Ramos (cell line): ENCODE data around the gene LRRC74B.
"Not testable (repeated sequence)": the region's sequence is repeated elsewhere in the genome, so short reads cannot be mapped to it uniquely, and the experiment has no call there.

Source experiments
- in situ Hi-C: fragments of 300-500 bp; cut with MboI; formaldehyde crosslinking; loops from one replicate; pipeline ENCODE4 v1.14.3; 2022; ENCODE audit warnings: low sequenced_read_pairs; ENCODE audit not compliant: unreplicated experiment

Gene LRRC74B

DNA sequence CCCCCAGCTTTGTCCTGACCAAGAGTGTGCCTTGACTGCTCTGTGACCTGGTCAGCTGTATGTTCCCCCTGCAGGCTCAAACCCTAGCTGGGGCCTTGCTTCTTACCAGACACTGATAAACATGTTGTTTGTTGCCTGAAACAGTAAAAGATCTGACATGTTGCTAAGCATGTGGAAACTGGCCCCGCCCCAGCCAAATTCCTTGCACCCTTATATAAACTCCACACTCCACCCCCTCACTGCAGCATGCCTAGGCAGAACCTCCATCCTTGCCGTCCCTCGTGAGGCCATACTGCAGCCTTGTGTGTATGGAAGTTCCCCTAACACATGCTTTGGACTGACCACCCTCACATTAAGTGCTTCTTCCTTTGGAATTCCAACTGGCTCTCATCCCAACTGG, 27.3 kb downstream of the LRRC74B start:
- in situ Hi-C loops = no loop called here

DNA sequence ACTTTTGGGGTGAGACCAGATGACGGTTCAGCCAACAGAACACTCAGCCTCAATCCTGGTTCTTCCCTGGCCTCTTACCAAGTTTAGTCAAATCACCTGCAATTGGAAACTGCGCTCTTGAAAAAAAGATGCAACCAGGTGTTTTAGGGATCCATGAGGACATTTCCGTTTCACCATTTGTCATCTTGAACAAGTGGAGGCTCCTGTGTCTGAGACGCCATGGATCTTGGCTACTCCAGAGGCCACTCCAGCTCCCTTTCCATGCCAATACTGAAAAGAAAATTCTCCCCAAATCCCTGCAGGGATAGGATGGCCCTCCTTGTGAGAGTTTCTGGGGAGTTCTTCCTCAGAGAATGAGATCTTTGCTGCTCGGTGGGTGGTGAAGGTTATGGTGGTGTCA, 27.7 kb downstream of the LRRC74B start:
- in situ Hi-C loops = no loop called here

DNA sequence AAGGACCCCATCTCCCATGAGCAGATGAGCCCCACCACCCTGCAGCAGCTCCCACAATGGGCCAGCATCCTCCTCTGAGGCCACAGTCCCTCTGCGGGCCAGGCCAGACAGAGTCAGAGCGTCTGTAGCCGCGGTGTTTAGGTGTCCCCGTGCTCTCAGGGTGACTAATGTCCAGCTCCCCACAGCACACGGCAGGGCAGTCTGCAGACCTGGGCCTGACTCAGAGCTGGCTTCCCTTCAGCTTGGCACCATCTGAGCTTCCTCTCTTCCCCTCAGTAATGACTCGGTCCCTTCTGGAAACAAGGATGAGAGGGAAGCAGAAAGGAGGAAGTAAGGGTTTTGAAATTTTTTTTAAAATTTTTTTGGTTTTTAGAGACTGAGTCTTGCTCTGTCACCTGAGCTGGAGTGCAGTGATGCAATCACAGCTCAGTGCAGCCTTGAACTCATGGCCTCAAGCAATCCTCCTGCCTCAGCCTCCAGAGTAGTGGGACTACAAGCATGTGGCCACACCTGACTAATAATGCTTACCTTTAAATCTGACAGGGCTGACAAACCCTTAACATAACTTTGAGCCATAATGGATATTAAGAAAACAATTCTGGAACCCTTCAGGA, 28.5 kb downstream of the LRRC74B start:
- in situ Hi-C loops = no loop called here

DNA sequence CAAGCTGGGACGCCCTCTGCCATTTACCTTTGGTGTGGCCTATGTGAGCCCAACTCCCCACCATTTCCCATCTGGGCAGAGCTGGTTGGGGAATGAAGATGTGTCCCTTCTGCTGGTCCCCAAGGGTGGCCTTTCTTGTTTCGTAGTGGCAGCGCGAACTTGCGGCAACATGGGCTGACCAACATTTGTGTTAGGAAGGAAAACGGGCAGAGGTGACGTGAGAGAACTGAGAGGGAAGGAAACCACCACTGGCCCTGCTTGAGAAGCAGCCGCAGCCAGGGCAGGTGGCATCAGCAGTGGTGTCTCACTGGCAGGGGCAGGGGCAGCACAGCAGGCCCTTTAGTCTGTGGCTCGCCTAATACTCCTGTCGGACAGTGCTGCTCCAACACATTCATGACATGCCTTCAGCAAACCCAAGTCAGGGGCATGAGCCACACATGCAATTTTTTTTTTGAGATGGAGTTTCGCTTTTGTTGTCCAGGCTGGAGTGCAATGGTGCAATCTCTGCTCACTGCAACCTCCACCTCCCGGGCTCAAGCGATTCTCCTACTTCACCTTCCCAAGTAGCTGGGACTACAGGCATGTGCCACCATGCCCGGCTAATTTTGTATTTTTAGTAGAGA, 29.9 kb downstream of the LRRC74B start:
- in situ Hi-C loops = no loop called here

DNA sequence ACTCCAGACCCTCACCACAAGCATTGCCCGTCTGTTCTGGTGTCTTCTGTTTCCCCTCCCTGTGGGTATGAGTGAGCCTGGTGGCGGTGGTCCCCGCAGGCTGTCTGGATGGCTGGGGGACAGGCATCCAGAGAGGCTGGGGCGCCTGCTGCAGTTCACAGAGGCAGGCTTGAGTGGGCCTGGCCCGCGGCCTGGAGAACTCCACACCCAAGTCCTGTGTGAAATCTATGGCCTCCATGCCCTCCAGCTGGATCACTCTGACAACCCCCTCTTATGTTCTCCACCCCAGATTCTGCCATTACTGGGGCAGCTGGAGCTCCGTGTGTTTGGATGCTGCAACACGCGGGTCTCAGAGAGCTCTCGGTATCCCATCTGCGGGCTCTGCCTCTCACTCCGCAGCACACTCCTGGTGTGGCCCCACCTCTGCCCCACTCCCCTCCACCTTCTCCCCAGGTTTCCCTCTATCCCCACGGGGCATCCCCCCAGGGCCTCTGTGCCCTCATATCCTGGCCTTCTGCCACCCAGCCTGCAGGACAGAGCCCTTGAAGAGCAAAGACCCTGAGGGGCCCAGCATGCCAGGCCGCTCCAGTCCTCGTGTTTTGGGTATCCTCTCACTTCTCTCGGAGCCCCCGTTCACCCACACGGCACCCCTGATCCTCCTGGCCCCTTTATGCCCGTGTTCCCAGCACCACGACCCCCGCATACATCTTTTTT, 31.3 kb downstream of the LRRC74B start:
- in situ Hi-C loops = no loop called here

DNA sequence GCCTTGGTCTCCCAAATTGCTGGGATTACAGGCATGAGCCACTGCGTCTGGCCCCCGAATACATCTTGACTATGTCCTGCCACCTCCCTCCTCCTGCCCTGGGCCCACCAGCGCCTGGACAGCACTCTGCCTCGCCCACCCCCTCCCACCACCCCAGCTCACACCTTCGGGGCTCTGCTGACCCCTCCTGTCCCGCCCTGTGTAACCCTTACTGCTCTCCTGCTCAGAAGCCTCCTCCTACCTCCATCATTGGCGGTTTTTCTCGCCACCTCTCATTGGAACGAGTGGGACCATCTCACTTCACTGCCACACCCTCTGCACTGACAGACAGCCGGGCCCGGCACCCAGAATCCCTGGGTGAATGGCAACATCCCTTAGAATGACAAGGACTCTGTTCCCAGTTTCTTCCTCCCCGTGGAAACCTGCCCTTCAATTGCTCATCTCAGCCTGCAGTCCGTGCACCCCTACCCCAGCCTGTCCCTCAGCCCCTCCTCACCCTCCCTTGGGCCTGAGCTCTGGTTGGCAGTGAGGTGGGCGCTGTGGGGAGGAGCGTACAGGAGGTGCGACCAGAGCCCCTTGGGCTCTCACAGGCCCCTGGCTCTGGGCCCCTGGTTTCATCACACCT, 32.2 kb downstream of the LRRC74B start:
- in situ Hi-C loops = no loop called here

DNA sequence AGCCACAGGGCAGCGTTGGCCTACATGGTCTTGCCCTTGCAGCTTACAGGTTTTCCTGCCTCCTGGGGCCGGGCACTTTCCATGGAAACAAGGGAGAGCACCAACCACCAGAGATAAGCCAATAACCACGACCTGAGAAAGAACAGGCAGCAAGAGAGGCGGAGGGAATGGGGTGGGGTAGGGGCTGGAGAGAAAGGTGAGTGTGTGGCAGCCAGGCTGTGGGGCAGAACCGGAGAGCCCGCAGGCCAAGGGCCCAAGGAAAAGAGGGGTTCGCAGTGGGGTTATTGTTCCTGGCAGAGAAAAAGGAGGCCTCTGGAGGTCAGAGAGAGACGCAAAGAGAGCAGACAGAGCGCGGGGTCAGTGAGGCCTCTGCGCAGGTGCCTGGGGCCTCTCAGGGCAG, 33.2 kb downstream of the LRRC74B start:
- in situ Hi-C loops = no loop called here

DNA sequence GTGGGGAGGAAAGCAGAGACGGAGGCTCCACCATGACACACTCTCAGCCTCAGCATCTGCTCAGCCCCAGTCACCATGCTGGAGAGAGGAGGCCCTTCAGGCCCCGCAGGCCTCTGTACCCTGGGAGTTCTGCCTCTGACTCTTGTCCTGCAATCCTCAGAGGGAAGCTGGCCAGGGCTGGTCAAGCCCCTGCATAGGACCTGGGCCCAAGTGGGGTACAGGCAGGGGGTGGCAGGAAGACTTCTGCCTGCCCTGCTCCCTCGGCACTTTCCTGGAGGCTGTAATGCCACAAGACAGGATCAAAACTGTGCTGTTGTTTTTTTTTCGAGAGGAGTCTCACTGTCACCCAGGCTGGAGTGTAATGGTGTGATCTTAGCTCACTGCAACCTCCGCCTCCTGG, 33.7 kb downstream of the LRRC74B start:
- in situ Hi-C loops = no loop called here

DNA sequence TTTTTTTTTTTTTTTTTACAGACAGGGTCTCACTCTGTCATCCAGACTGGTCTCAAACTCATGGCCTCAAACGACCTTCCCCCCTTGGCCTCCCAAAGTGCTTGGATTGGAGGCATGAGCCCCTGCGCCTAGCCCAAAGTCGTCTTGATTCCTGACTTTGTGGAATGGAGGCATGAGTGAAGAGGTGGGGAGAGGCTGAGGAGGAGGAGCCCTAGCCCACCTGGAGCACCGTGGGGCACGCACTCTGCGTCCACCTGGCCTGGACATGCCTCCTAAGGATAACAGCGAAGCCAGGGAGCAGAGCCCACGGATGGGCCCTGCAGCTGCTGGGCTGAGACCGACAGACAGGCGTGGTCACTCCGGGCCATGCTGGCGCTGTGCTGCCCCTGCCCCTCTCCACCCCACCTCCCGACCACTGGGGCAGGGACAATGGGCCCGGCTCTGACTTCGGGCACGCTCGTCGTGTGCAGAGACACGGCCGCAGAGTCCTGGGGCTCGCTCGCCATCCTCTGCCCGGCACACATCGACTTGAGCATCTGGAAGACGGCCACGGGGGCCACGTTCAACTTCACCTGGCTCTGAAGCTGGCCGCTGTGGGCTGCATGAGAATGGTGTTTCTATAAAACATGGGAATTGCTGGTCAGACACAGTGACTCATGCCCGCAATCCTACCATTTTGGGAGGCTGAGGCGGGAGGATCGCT, 34.8 kb downstream of the LRRC74B start:
- in situ Hi-C loops = no loop called here

DNA sequence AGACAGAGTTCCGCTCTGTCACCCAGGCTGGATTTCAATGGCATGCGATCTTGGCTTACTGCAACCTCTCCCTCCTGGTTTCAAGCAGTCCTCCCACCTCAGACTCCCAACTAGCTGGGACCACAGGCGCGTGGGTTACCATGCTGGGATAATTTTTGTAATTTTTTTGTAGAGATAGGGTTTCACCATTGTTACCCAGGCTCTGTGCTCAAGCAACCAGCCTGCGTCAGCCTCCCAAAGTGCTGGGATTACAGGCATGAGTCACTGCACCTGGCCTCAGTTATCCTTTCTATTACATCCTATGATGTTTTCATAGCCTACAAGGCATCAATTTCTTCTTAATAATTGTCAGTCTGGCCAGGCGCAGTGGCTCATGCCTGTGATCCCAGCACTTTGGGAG, 36.5 kb downstream of the LRRC74B start:
- in situ Hi-C loops = no loop called here

DNA sequence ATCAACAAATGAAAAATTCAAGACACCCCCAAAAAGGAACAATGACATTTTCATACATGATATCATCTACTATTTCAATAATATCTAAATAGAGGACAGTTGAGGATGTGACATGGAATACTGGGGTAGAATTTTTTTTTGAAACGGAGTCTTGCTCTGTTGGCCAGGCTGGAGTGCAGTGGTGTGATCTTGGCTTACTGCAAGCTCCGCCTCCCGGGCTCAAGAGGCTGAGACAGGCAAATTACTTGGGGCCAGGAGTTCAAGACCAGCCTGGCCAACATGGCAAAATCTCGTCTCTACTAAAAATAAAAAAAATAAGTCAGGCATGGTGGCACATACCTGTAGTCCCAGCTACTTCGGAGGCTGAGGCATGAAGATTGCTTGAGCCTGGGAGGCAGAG, 41.4 kb downstream of the LRRC74B start:
- in situ Hi-C loops = no loop called here

DNA sequence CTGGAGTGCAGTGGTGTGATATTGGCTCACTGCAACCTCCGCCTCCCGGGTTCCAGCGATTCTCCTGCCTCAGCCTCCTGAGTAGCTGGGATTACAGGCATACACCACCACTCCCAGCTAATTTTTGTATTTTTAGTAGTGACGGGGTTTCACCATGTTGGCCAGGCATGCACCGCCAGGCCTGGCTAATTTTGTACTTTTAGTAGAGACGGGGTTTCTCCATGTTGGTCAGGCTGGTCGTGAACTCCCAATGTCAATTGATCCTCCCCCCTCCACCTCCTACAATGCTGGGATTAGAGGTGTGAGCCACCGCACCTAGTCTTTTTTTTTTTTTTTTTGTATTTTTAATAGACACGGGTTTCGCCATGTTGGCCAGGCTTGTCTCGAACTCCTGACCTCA, 42.2 kb downstream of the LRRC74B start:
- in situ Hi-C loops = not testable (repeated sequence)

DNA sequence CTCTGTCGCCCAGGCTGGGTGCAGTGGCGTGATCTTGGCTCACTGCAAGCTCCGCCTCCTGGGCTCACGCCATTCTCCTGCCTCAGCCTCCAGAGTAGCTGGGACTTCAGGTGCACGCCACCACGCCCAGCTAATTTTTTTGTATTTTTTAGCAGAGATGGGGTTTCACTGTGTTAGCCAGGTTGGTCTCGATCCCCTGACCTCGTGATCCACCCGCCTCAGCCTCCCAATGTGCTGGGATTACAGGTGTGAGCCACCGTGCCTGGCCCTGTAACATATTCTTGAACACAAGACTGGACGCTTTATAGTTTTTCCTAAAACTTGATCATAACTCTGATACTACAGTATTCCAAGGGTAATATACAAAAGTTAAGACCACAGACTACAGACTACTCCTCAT, 45.5 kb downstream of the LRRC74B start:
- in situ Hi-C loops = not testable (repeated sequence)

DNA sequence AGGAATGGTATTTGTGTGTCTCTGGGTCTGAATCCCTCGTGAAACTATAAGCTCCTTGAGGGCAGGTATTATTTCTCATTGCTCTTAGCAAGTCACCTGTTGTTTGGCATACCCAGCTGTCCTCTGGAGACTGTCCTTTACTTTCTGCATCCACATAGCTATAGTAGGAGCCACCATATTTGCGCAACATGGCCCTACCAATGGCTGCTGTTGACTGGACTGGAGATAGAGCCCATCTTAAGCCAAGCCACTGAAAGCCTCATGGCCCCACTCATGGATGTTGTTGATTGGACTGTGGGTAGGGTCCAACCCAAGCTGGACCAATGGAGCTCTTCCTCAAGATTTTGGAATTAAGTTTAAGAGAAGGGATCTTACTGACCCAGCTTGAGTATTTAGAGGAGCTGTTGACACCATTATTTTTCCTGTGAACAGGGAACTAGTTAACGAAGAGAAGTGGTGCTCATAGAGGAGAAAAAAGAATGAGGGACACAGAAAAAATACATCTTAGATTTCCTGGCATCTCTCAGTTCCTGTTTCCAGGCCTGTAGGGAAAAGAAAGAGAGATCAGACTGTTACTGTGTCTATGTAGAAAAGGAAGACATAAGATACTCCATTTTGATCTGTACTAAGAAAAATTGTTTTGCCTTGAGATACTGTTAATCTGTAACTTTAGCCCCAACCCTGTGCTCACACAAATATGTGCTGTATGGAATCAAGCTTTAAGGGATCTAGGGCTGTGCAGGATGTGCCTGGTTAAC, 47.2 kb downstream of the LRRC74B start:
- in situ Hi-C loops = no loop called here

DNA sequence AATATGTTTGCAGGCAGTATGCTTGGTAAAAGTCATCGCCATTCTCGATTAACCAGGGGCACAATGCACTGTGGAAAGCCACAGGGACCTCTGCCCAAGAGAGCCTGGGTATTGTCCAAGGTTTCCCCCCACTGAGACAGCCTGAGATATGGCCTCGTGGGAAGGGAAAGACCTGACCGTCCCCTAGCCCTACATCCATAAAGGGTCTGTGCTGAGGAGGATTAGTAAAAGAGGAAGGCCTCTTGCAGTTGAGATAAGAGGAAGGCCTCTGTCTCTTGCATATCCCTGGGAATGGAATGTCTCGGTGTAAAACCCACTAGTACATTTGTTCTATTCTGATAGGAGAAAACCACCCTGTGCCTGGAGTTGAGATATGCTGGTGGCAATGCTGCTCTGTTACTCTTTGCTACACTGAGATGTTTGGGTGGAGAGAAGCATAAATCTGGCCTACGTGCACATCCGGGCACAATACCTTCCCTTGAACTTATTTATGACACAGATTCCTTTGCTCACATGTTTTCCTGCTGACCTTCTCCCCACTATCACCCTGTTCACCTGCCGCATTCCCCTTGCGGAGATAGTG, 47.9 kb downstream of the LRRC74B start:
- in situ Hi-C loops = not testable (repeated sequence)

DNA sequence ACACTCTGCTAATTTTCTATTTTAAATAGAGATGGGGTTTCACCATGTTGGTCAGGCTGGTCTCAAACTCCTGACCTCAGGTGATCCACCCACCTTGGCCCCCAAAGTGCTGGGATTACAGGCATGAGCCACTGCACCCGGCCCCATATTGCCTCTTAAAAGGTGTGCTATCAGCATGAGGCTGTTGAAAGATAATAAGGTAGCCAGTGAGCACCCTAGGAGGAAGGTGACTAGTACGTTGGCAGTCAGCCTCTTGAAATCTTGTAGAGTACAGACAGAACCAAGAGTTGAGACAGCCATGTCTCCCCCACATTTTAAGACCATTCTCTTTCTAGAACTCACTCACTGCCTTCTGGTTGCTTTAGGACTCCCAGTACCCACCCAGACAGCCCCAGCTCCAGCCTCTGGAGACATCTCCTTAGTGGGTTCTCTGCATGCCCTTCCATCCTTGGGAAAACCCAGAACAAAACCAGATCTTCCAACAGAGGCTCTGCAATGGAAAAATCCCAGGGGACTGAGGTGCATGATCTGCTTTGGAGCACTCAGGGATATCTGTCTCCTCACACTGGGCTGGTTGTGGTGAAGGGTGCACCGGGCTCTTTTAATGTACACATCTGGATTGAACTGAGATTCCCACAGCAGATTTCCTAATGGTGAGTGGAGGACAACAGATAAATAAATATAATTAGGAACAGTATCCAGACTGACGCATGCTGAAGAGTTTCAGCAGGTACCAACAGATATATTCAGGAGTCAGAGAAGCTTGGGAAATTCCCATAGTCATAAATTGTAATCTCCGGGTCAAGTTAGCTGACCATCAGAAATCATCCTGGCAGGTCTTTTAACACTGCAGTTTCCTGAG, 49.4 kb downstream of the LRRC74B start:
- in situ Hi-C loops = no loop called here

DNA sequence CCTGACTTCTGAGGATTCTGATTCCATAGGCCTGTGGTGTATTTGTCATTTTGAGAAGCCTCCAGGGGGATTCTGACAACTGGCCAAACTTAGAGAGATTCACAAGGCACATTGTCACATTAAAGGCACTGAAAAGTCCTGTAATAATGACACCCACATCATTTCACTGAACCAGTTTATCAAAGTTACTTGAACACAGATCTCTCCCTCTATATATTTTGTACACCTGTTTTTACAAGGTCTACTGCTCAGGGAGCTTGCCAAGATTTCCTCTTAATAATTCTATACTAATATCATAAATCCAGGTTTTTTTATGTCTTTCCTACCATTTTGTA, 50.0 kb downstream of the LRRC74B start:
- in situ Hi-C loops = no loop called here

DNA sequence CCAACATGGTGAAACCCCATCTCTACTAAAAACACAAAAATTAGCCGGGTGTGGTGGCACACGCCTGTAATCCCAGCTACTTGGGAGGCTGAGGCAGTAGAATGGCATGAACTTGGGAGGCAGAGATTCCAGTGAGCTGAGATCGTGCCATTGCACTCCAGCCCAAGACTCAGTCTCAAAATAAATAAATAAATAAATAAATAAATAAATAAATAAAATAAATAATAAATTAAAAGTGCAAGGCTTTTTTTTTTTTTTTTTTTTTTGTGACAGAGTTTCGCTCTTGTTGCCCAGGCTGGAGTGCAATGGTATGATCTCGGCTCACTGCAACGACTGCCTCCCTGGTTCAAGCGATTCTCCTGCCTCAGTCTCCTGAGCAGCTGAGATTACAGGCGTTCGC, 51.1 kb downstream of the LRRC74B start:
- in situ Hi-C loops = not testable (repeated sequence)

DNA sequence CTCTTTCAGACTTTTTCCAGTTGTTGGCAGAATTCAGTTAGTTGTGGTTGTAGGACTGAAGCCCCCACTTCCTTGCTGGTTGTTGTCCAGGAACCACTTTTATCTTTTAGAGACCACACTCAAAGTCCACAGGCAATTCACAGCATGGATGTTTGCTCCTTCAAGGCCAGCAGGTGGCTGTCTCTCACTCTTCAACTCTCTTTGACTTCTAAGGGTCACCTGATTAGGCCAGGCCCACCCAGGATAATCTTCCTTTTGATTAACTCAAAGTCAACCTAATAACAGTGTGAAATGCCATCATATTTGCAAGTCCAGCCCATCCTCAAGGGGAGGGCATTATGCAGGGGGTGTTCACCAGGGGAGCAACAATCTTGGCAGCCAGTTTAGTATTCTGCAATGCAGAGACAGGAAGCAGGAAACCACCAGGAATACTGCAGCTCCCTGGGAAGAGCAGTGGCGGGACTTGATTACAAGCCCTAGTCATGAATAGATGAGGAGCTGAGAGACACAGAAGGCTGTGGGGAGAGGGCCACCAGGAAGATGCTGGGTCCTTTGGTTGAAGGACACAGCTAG, 52.4 kb downstream of the LRRC74B start:
- in situ Hi-C loops = no loop called here
